Umbilical cord (tissue), 1 donor: ENCODE data around the gene SLC4A2. TPM values are rescaled to one million over a fixed set of nuclear protein-coding genes. Genes with fewer than 3 reads are reported as not detected.

ENCODE experiments used
- total RNA-seq: library from RNA; depleted of rRNA; stranded (reverse); fragments of >200 nt; gene quantifications from one replicate; pipeline ENCODE4 v1.2.3, GENCODE V29; 2014; ENCODE audit warnings: low replicate concordance; ENCODE audit not compliant: insufficient read depth

The SLC4A2 gene
- total RNA-seq, 1 donor from 2014 or later, result 52.0 TPM

Other genes with a start within 250 kb of the SLC4A2 start
- gene AOC1, start 207.1 kb upstream of the SLC4A2 start, total RNA-seq, result 0.96 TPM
- 25.3 TPM for gene KCNH2, start 81.3 kb upstream of the SLC4A2 start, total RNA-seq
- gene NOS3, start 68.6 kb upstream of the SLC4A2 start, total RNA-seq, result 4.6 TPM
- gene ATG9B, start 35.1 kb upstream of the SLC4A2 start, total RNA-seq, result 2.6 TPM
- 27.7 TPM for gene ABCB8, start 31.1 kb upstream of the SLC4A2 start, total RNA-seq
- gene ASIC3, start 11.1 kb upstream of the SLC4A2 start, total RNA-seq, result 2.2 TPM
- 5.5 TPM for gene CDK5, start 1.7 kb upstream of the SLC4A2 start, total RNA-seq
- gene FASTK, start 21.2 kb downstream of the SLC4A2 start, total RNA-seq, result 63.1 TPM
- gene TMUB1, start 23.9 kb downstream of the SLC4A2 start, total RNA-seq, result 26.0 TPM
- 66.0 TPM for gene AGAP3, start 26.9 kb downstream of the SLC4A2 start, total RNA-seq
- gene GBX1, start 108.1 kb downstream of the SLC4A2 start, total RNA-seq, result not detected
- not detected for gene ASB10, start 127.7 kb downstream of the SLC4A2 start, total RNA-seq
- gene H2BK1, start 150.9 kb downstream of the SLC4A2 start, total RNA-seq, result not detected
- 12.8 TPM for gene ABCF2, start 167.6 kb downstream of the SLC4A2 start, total RNA-seq
- gene CHPF2, start 172.9 kb downstream of the SLC4A2 start, total RNA-seq, result 33.5 TPM
- gene SMARCD3, start 189.1 kb downstream of the SLC4A2 start, total RNA-seq, result 59.0 TPM